ENCODE measurements around the gene SLCO3A1. TPM values are rescaled to one million over a fixed set of nuclear protein-coding genes. Genes with fewer than 3 reads are reported as not detected.

Gene SLCO3A1
- total RNA-seq, 1 experiment from 2014 or later = not detected

DNA sequence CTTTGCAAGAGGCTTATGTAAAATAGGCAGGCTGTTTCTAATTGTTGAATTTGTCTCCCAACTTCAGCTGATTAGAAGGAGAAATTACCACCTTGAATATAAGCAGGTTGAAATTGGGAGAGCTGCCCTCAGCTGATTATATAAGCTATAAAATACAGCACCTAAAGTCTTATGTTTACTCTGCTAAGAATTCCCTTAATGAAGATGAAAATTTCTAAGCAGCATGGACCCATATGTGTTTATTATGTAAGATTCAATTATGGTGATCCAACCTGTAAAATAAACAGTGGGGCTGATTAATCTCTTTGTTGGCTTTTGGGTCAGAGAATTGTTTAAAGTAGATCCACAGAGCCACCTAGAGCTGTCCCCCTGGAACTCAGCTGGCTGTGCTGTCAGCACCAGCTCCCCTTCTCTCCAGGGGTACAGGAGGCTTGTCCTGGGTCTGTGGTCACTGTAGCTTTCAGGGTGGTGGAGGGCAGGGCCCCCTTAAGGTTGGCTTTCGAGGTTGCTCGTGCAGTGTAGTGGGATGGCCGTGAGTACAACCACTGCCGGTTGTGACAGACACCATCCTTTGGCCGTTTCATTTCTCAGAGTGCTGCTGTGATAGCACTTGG is 9.5 kb downstream of the SLCO3A1 start:
- Histone ChIP-seq H3K36me3 (ENCODE audit: control insufficient read depth, insufficient read depth, low read length) (no peaks in the 10 kb centered on the region), H3K4me1 (no peaks in the 10 kb centered on the region), H3K9me3 (no peaks in the 10 kb centered on the region), H3K27me3 (replicated peaks; ENCODE audit: control insufficient read depth, insufficient read depth, low read length) (no peaks in the 10 kb centered on the region; the same call in 1 of the 2 replicates), H3K4me3 (ENCODE audit: low read depth, low read length) (no peak overlapping the region)
- CTCF ChIA-PET = no interaction called here
- no TSS peak for BruUV-seq (replicated peaks)
- no peaks in the 10 kb centered on the region for H3K4me1 Mint-ChIP-seq (ENCODE audit: low read depth, unreplicated experiment)
- H3K4me3 Mint-ChIP-seq (ENCODE audit: unreplicated experiment) = no peak overlapping the region
- no peak for DNase-seq
- POLR2A ChIA-PET = no interaction called here
- H3K36me3 Mint-ChIP-seq (ENCODE audit: insufficient read depth, unreplicated experiment) = no peaks in the 10 kb centered on the region
- no peaks in the 10 kb centered on the region for H3K9me3 Mint-ChIP-seq (ENCODE audit: unreplicated experiment)
- TF ChIP-seq CTCF (IDR thresholded peaks at IDR 0.05; ENCODE audit: insufficient read depth in 1 of 2, low read depth in 1 of 2, low read length in 1 of 2, severe bottlenecking in 1 of 2, unreplicated experiment in 1 of 2) = no peak
- intact Hi-C loops (cut with micrococcal nuclease; ENCODE audit: unreplicated experiment) = no loop called here
- H3K27ac Mint-ChIP-seq (ENCODE audit: unreplicated experiment) = no peak overlapping the region
- peaks cover 8% of the 10 kb centered on the region for H3K27me3 Mint-ChIP-seq (ENCODE audit: insufficient read depth, unreplicated experiment)

- Mint-ChIP-seq H3K4me1 (ENCODE audit: low read depth, unreplicated experiment) (no peaks in the 10 kb centered on the region), H3K9me3 (ENCODE audit: unreplicated experiment) (no peaks in the 10 kb centered on the region), H3K27ac (ENCODE audit: unreplicated experiment) (no peak overlapping the region), H3K27me3 (ENCODE audit: insufficient read depth, unreplicated experiment) (peaks cover 8% of the 10 kb centered on the region), H3K36me3 (ENCODE audit: insufficient read depth, unreplicated experiment) (no peaks in the 10 kb centered on the region), H3K4me3 (ENCODE audit: unreplicated experiment) (no peak overlapping the region)
- no peak for TF ChIP-seq CTCF (IDR thresholded peaks at IDR 0.05; ENCODE audit: insufficient read depth in 1 of 2, low read depth in 1 of 2, low read length in 1 of 2, severe bottlenecking in 1 of 2, unreplicated experiment in 1 of 2)
- no peak for DNase-seq
- H3K4me3 ChIP-seq (ENCODE audit: low read depth, low read length) = no peak overlapping the region
- ChIA-PET POLR2A (no interaction called here), CTCF (no interaction called here)
- no peaks in the 10 kb centered on the region; the same call in 1 of the 2 replicates for H3K27me3 ChIP-seq (replicated peaks; ENCODE audit: control insufficient read depth, insufficient read depth, low read length)
- BruUV-seq (replicated peaks) = no TSS peak
- H3K4me1 ChIP-seq = no peaks in the 10 kb centered on the region
- H3K9me3 ChIP-seq = no peaks in the 10 kb centered on the region
- H3K36me3 ChIP-seq (ENCODE audit: control insufficient read depth, insufficient read depth, low read length) = no peaks in the 10 kb centered on the region
- intact Hi-C loops (cut with micrococcal nuclease; ENCODE audit: unreplicated experiment) = no loop called here
Measured at GRCh38 chr15:91863621-91864255, 10.2 kb downstream of the SLCO3A1 start.

- H3K27me3 ChIP-seq (replicated peaks; ENCODE audit: control insufficient read depth, insufficient read depth, low read length) = no peaks in the 10 kb centered on the region; the same call in 1 of the 2 replicates
Measured at GRCh38 chr15:91864664-91865063, 11.2 kb downstream of the SLCO3A1 start.

More at GRCh38 chr15:91864664-91865063, 11.2 kb downstream of the SLCO3A1 start:
- no peaks in the 10 kb centered on the region for H3K9me3 ChIP-seq
- BruUV-seq (replicated peaks) = no TSS peak
- H3K4me3 ChIP-seq (ENCODE audit: low read depth, low read length) = no peak overlapping the region
- CTCF ChIA-PET = no interaction called here
- Mint-ChIP-seq H3K36me3 (ENCODE audit: insufficient read depth, unreplicated experiment) (no peaks in the 10 kb centered on the region), H3K4me1 (ENCODE audit: low read depth, unreplicated experiment) (no peaks in the 10 kb centered on the region), H3K27me3 (ENCODE audit: insufficient read depth, unreplicated experiment) (peaks cover 8% of the 10 kb centered on the region), H3K4me3 (ENCODE audit: unreplicated experiment) (no peak overlapping the region), H3K27ac (ENCODE audit: unreplicated experiment) (no peak overlapping the region), H3K9me3 (ENCODE audit: unreplicated experiment) (no peaks in the 10 kb centered on the region)
- POLR2A ChIA-PET = no interaction called here
- no peak for TF ChIP-seq CTCF (IDR thresholded peaks at IDR 0.05; ENCODE audit: insufficient read depth in 1 of 2, low read depth in 1 of 2, low read length in 1 of 2, severe bottlenecking in 1 of 2, unreplicated experiment in 1 of 2)
- no peaks in the 10 kb centered on the region for H3K4me1 ChIP-seq
- no peak for DNase-seq
- H3K36me3 ChIP-seq (ENCODE audit: control insufficient read depth, insufficient read depth, low read length) = no peaks in the 10 kb centered on the region
- intact Hi-C loops (cut with micrococcal nuclease; ENCODE audit: unreplicated experiment) = no loop called here

Measured in Caco-2 (cell line).